Stimulated activated CD8-positive, alpha-beta memory T cell treated with anti-CD3 and anti-CD28 coated beads, Interleukin-4, amount 100 ng/mL, for 4 hours (primary cell): ENCODE data around the gene FAT1.

Experiments
- DNase-seq, 2 donors: peaks; one replicate each; pipeline ENCODE4 v3.0.0-alpha.2; 2020; ENCODE audit warnings: low read depth in 2 of 2, low spot score in 1 of 2

FAT1 gene

DNA sequence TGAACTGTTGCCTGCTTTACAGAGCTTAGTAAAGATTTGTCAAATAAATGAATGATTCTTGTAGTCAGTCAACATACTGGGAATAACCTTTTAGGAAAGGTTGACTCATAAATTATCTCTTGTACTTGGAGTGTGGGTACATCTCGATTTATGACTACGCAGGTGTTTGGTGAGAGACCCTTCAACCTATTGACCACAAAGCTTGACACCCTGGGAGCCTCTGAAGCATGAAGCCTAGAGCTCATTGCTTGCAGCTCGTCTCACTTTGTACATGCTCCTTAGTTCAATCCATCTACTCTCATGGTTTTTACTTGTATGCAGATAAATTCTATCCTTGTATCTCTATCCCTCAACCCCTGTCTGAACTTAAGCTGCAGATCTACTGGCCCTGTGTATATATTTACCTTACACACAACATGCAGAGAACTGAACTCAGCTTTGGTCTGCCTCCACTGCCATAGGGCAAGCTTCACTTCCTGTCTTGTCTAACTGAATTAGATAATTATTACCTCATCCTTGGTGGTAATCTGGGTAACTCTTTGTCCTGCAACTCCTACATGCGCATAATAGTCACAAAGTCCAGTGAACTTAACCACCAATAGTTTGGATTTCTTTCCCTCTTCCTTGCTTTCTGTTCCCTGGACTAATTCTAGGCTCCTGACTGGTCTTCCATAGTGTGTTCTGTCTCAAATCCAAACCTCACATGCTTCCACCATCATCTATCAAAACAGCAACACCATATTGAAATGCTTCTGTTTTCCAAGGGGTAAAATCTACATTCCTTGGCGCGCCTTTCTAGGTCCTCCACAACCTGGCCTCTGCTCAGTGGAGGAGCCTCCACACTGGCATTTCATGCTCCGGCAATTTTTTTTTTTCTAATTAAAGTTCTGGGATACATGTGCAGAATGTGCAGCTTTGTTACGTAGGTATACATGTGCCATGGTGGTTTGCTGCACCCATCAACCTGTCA is 32.2 kb upstream of the FAT1 start:
- no peak for DNase-seq

DNA sequence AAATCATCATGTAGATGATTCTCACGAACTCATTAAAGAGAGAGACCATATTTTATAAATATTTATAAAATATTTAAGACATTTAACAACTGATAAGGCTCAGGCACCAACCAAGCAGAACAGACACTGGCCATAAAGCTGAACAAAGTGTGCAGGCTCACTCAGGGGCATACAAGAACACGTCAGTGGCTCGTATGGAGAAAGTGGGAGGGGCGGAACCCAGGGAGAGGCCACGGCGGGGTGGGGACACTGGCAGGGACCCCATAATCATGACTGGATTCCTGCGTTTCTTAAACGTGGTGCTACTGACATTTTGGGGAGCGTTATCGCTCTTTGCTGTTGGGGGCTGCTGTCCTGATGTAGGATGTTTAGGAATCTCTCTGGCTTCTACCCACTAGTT is 31.3 kb upstream of the FAT1 start:
- DNase-seq = no peak

DNA sequence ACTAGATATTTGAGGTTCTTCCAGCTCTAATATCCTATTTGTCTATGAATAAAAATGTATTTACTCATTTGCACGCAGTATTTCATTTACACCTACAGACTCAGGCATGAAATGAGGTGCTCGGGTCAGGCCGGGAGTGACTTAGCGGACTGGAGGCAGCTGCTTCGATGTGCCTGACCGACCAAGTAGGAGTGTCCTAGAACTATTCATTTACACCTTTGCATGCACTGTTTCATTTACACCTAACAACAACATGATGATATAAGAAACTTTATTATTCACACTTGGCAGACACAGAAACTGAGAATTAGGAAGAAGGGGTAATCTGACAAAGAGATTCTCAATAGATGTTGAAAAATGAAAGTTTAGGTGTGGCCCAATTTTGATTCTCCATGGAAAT is 28.7 kb upstream of the FAT1 start:
- no peak for DNase-seq

DNA sequence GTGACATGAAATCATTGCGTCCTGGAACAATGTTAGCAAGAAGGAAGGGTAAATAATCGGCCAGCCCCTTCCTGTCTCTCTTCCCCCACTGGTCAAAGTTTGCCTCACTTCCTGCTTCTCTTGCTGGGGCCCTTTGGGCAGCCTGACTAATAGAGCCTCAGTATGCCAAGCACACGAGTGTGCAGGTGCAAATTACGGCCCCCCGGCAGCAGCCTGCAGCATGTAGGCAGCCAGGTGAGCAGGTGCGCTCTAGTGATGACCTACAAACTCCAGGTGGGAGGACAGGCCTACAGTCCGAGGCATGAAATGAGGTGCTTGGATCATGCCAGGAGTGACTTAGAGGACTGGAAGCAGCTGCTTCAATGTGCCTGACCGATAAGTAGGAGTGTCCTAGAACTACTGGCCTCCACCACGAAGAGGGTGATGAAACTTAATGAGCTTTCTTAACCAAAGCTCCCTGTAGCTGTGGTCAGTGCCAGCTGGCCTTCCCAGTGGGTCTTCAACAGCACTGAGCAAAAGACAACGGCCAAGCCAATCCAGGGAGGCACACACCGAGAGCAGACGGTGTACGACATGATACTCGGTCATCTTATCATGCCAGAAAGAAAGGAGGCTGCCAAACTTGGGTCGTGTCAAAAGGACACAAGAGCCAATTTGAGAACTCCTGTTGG is 26.1 kb upstream of the FAT1 start:
- DNase-seq = no peak

DNA sequence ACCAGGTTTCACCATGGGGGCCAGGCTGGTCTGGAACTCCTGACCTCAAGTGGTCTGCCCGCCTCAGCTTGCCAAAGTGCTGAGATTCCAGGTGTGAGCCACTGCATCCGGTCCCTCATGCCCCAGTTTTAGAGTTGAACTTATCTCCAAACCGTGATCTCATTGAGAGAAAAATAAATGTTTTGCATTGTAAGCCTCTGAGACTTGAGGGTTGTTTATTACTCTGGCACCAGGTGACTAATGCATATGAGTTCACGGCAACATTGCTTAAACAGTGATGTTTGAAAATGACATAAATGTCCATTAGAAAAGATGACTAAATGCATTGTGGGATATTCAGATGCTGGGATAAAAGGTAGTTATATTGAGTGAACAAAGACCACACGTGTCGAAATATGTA is 22.9 kb upstream of the FAT1 start:
- no peak for DNase-seq

DNA sequence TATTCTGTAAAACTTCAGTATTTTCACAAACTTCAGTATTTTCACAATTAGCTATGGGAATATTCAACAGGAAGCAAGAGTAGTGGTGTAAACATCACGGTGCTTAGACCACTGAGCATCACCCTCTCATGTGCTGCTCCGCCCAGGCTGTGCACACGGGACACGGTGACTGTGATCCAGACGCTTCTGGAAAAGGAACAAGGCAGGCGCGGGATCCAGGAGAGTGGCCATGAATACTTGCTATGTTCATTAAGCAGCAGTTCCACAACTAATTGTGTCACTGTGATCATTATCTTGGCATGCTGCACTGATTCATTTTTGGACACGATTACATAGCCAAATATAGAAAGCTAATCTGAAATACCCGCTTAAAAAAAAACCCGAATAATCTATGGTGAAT is 19.6 kb upstream of the FAT1 start:
- no peak for DNase-seq

DNA sequence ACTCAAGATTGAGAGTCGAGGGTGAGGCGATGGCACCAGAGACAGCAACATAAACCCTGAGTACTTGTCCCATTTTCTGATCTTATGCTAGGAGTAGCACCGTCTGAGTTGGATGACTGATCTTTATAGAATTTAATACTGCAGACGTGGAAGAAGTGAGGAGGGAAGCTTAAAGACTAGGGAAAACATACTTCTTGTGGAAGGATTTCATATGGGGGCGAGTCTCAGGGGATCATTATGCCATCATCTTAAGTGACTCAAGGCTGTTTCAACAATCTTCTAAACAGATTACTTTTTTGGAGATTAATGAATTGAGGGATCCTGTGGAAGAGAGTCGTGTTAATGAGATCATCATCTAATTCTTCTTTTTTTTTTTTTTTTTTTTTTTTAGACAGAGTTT is 17.2 kb upstream of the FAT1 start:
- no peak for DNase-seq

DNA sequence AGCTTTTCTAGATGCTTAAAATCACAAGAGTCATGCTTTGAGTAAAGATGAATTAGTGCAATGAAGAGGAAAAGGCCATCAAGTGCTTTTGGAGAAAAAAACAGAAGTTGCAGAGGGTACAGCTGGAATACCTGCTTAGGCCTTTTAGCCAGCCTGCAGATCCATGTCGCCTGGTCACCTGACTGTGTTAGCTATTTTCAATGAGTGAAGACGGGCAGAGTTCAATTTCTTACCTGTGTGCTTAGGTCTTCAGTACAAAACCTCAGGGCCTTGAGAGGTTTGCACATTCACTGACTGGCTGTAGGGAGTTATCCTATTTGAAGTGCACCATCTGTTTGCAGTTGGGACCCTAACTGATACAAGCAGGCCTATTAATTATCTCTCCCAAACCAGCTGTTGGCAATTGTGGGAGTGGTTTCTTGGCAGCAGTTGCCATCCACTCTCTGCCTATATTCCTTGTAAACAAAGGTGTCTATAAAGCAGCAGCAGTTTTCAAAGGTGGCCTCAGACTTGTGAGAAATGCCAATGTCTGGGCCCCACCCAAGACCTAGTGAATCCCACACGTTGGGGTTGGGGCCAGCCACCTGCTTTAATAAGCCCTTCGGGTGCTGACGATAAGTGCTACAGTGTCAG is 16.3 kb upstream of the FAT1 start:
- DNase-seq = no peak

DNA sequence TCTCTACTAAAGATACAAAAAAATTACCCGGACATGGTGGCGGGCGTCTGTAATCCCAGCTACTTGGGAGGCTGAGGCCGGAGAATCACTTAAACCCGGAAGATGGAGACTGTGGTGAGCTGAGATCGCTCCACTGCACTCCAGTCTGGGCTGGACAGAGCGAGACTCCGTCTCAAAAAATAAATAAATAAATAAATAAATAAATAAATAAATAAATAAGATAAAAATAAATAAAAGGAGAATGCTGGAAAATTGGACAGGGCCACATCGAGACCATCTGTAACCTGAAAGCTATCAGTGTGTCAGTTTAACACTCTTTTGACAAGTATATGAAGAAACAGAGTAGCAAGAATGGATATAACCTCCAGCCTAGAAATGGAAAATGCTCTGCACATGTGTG is 15.7 kb upstream of the FAT1 start:
- no peak for DNase-seq

DNA sequence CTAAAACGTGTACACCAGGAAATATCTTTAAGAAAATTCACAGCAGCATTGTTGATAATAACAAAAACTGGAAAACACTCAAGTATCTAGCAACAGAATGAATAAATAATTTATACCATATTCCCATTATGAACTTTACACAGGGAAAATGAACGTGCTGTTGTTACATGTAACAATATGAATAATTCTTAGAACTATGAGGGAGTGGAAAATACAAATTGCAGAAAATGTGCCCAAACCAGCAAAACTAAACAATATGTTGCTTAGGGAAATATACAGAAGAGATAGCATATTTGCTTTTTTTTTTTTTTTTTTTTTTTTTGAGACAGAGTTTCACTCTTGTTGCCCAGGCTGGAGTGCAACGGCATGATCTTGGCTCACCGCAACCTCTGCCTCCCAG is 14.8 kb upstream of the FAT1 start:
- no peak for DNase-seq

DNA sequence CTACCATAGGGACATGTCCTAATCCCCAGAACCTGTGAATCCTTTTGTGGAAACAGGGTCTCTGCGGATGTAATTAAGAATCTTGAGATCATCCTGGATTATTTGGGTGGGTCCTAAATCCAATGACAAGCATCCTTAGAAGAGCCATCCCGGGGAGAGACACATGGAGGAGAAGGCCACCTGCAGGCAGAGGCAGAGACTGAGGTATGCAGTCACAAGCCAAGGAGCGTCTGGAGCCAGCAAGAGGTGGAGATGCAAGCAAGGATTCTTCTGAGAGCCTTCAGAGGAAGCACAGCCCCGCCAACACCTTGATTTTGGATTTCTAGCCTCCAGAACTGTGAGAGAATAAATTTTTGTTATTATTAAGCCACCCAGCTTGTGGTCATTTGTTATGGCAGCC is 13.8 kb upstream of the FAT1 start:
- no peak for DNase-seq

DNA sequence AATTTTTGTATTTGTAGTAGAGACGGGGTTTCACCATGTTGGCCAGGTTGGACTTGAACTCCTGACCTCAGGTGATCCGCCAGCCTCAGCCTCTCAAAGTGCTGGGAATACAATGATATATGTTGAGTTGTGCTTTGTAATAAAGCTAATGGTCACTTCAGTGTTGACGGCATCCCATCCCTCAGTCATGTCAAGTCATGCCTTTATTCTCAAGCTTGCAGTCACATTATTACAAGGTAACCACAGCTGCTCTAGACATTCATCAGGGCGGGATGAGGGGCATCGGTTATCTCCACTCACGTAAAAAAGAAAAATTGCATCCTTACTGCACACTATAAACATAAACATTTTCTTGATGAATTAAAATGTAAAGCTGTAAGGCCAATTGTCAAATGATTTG is 12.8 kb upstream of the FAT1 start:
- no peak for DNase-seq

DNA sequence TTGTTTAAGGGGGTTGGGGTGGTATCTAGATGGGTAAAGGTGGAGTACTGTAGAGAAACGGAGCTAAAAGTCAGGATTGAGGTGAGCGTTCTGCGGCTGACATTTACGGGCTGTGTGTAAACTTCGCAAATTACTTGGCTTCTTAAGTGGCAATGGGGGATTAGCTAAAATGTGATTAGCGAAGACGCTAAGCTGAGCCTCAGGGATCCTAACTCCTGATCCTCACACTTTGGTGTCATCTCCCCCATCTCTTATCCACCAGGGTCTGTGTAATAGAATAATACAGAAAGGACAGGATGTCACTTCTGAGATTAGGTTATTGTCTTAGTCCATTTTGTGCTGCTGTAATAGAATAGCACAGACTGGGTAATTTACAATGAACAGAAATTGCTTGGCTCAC is 10.6 kb upstream of the FAT1 start:
- DNase-seq = no peak

DNA sequence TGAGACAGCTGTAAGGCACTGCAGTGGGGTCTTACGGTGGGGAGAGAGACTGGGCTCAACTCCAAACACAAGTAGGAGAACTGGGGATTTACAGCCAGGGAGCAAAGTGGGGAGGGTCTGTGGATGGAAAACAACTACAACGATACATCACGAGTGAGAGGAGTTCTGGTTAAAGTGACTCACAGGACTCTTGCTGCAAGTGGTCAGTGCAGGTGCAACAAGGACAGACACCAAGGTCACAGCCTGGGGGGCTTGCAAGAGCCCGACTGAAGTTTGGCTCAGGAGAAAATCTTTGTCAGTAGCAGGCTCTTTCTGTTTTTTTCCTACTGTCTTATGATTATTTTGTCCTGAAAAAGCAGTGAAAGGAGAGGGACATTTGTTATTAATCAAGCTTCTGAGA is 10.1 kb upstream of the FAT1 start:
- no peak for DNase-seq

DNA sequence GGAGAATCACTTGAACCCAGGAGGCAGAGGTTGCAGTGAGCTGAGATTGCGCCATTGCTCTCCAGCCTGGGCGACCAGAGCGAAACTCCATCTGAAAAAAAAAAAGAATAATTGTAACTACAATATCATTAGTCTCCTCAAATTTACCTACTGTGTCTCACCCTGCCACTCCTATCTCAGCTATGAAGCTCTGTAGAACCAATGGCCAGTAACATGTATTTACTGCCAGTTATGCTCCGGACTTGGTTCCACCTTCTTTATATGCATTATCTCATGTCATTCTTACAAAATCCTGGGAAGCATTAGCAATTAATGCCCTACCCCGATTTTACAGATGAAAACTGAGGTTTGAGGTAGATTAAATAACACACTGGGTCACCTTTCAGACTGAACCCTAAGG is 7.0 kb upstream of the FAT1 start:
- no peak for DNase-seq

DNA sequence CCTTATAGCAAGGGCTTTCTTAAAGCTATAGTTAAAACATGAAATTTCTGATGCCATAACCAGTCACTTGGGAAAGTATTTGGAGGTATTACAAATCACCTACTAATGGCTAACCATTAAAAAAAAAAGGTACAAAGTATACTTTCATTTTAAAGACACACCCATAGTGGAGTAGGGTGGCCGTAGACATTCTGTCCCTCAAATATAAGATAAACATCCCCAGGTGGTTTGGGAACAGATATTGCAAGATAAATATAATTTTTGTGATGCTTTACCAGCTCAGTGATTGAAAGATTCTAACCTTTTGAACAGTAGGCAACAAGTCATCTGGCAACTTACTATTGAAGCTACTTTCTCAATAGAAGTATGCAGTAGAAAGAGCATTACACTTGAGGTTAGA is 6.2 kb upstream of the FAT1 start:
- no peak for DNase-seq

DNA sequence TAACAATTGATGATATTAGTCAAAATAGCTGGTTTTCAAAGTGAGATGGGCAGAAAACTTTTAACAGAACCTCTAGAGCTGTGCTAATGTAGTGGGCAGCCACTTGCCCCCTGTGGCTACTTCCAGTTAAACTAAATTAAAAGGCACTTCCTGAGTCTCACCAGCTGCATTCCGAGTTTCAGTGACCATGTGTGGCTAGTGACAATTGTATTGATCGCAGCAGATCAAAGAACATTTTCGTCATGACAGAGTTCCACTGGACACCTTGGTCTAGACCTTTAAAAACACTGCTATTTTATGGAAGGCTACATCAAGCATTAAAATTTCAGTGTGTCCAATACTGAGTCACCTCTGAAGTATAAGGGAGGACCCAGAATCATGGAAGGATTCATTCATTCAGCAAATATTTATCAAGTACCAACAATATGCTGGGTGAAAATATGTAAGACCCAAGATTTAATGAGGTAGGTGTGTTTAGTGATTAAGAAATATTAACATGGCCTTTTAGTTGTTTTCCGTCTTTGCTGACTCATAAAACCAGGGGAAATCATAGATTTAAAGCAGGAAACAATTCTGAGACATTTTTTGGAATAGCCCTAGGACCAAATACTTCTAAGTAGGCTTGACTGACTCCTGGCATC is 5.1 kb upstream of the FAT1 start:
- no peak for DNase-seq

DNA sequence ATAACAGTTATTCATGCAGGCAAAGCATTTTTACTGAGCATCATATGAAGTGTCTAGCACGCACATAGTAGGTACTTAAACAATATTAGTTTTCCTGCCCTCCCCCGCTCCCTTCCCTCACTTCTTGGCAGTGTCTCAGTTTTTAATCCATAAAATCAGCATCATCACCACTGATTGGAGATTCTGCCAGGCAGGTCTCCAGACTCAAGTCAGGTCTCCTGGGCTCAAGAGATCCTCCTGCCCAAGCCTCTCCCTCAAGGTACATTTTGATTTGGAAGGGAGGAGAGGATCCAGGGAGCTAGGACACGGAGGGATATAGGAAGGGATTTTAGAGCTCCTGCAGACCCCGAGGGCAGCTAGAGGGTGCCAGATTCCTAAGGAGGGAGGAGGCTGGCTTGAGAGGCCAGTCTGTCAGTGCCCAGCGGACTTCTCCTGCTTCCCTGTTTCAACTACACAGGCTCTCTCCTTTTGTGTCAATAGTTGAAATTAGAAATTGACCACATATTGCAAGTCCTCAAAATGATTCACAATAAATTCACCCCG is 4.4 kb upstream of the FAT1 start:
- no peak for DNase-seq

DNA sequence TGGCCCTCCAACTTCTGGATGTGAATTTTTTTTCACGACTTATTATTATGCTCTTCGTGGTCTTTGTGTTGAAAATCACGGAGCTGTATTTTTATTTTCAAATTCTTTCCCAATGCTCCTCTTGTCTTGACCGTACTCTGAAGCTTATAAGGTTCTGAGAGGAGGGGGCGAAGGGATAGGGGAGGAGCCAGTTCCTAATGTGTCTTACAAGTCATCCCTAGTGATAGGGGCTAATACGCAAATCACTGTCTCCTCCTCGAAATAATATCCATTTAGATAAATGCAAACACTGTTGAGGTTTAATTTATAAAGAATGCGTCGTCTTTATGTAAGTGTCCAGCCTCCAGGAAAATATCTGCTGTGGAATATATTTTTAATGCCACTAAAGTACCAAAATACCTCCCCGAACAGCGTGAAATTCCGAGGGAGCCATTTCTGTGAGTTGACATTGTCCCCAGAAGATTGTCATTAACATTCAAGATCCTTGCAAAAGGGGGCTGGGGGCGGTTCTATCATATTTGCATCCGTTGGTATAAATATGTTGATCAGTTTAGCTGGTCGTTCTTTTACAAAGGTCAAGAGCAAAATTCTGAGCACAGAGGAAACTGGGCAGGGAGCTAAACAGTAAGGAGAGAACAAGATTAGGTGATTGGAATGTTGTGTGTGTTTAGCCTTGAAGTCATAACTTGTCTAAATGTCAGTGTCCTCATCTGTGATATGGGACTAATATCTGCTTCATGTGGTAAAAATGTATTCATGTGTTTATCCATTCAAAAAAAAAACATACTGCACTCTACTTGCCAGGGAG is 3.7 kb upstream of the FAT1 start:
- no peak for DNase-seq

DNA sequence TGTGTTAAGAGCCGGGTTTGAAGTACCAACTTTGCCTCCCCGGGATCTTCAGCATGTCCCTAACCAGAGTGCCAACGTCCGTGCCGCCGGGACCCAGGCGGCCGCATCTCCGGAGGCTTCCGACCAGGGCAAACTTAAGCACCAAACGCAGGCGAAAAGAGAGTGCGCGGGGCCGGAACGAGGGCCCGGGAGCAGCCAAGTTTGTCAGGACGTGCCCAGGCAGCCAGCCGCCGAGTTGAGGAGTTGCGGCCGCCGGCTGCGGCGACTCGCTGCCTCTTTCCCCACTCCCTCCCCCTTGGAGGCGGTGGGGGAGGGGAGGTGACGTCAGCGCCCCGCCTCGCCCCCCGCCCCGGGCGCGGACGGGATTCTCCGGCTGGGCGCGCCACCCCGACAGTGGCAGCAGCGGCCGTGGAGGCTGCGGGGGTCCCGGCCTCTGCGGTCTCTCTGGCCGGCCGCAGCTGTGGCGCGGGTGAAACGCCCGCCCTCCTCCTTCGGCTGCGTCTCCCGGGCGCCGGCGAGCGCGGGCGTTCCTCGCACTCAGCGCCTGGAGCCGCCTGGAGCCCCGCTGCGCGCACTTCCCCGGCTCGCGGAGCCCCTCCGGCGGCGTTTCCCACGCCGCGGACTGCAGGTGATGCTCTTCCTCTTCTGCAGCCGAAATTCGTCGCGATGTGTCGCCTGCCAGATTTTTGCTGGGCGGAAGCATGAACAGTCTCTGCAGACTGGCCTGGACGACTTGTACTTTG is 2.9 kb upstream of the FAT1 start:
- no peak for DNase-seq
